ENCODE results near the gene DSE.
A peak's percentile ranks its signal among the peaks of the same experiment; 100 is the strongest.
"Not testable (repeated sequence)": the region's sequence is repeated elsewhere in the genome, so short reads cannot be mapped to it uniquely, and the experiment has no call there.

DSE gene

GRCh38 chr6:116370760-116371119 is at the start of gene DSE:
Gene DSE, plus strand, starts transcription at chr6:116370947. Its CDS starts 28,304 bp downstream, at chr6:116399251.
- peak; percentile 87 for DNase-seq (ENCODE audit: low spot score)

GRCh38 chr6:116321933-116322332 is 48.8 kb upstream of the DSE start:
- not testable (repeated sequence) for DNase-seq (ENCODE audit: low spot score)

DNA sequence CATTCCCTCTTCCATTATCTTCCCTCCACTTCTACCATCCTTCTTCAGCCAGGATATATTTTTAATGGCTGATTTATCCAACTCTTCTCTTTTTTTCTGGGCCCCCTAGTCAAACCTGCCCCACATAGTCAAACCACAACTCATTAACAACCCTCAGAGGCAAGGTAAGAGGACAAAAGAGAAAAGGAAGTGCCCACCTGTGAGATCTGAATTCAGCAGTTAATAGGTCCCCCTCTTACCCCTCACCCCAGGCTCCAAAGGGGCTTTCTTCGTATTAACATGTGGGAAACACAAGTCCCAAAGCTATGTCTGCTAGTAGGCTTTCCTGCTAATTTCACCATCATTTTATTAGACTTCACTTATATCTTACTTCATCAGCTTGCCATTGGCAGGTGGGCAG is 46.9 kb upstream of the DSE start:
- peak; percentile 34 for DNase-seq (ENCODE audit: low spot score)

DNA sequence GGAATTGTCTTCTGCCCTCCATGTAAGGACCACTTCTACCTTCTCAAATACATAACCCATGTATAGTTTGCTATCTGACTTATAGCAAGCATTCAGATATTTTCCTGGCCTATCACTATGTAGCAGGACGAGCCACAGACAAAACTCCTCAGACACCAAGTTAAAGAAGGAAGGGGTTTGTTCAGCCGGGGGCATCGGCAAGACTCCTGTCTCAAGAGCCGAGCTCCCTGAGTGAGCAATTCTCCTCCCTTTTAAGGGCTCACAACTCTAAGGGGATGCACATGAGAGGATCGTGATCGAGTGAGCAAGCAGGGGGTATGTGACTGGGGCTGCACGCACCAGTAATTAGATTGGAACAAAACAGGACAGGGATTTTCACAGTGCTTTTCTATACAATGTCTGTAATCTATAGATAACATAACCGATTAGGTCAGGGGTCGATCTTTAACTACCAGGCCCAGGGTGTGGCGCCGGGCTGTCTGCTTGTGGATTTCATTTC is 45.1 kb upstream of the DSE start:
- DNase-seq (ENCODE audit: low spot score) = not testable (repeated sequence)

- DNase-seq (ENCODE audit: low spot score) = no peak
These were observed 44.5 kb upstream of the DSE start for GRCh38 chr6:116326181-116326671.

DNA sequence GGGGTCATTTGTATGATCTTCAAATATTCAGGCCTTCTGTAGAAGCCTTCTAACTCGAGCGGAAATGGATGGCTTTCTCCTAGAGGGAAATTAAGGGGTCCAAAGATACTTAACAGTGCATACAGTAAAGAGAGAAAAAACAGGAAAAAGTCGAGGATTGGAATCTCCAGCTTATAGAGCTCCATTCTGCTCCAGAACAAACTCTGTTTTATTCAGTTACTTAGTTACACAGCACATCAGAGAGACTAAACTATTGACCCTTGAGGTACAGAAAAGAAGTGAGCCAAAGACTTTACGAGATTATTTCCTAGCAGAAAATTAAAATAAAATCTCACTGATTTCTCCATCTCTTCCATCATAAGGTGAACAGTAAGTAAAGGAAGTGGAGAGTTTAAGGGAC is 43.8 kb upstream of the DSE start:
- DNase-seq (ENCODE audit: low spot score) = no peak

GRCh38 chr6:116327803-116328527 is 42.8 kb upstream of the DSE start:
- peak; percentile 59 for DNase-seq (ENCODE audit: low spot score)

DNA sequence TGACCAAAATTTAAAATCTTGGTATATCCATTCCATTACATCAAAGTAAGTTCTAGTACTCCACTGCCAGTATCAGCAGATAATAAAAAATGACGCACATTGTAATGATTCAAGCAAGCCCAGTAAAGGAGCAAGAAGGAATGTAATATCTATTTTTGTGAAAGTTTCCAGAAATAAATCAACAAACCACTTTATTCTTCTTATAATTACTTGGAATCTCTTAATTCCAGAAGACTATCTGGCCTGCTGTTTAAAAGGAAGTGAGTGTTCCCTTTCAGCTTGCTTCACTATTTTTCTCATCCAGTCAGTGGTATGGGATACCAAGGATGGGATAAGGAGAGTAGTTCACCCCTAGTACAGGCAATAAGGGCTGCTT is 42.2 kb upstream of the DSE start:
- no peak for DNase-seq (ENCODE audit: low spot score)

DNA sequence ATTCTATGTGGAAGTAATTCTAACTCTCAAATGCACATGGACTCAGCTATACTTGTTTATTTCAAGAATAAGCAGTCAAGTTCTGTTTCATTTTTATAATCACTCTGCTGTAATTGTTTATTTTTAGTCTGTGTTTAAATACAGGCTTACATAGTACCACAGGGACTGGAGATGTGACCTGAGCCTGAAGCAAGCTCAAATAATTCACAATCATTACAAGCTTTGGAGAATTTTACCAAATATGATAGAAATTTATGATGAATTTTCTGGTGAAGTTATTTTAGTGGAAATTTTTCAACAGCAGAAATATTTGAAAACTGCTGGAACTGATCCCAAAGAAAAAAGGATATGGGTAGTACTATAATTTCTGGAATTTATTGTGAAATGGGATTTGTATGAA is 41.6 kb upstream of the DSE start:
- no peak for DNase-seq (ENCODE audit: low spot score)

GRCh38 chr6:116330511-116330910 is 40.2 kb upstream of the DSE start:
- no peak for DNase-seq (ENCODE audit: low spot score)

- no peak for DNase-seq (ENCODE audit: low spot score)
These were observed 38.7 kb upstream of the DSE start for GRCh38 chr6:116332096-116332495.

- DNase-seq (ENCODE audit: low spot score) = not testable (repeated sequence)
These were observed 35.9 kb upstream of the DSE start for GRCh38 chr6:116334638-116335409.

GRCh38 chr6:116335612-116336215 is 35.0 kb upstream of the DSE start:
- DNase-seq (ENCODE audit: low spot score) = no peak

DNA sequence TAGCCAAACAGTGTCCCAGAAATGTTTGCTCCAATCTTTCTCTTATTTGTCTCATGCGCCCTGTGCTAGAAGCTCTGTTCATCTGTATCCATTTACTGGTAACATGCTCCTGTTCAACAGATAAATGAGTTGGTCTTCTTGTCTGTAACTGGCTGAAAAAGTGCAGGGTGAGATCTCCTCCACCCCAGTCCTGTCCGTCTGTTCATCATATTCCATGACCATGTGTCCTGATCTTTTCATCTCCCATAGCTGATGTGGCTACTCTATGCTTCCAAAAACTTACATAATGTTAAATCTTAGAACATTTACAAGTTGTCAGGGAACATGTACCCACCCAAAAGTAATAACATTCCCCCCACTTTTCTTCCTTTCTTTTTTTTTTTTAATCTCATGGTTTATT is 31.8 kb upstream of the DSE start:
- DNase-seq (ENCODE audit: low spot score) = no peak

GRCh38 chr6:116340625-116341024 is 30.1 kb upstream of the DSE start:
- DNase-seq (ENCODE audit: low spot score) = not testable (repeated sequence)

GRCh38 chr6:116349216-116349615 is 21.5 kb upstream of the DSE start:
- no peak for DNase-seq (ENCODE audit: low spot score)

GRCh38 chr6:116351101-116351500 is 19.6 kb upstream of the DSE start:
- DNase-seq (ENCODE audit: low spot score) = no peak

- no peak for DNase-seq (ENCODE audit: low spot score)
These were observed 18.0 kb upstream of the DSE start for GRCh38 chr6:116352515-116353471.

DNA sequence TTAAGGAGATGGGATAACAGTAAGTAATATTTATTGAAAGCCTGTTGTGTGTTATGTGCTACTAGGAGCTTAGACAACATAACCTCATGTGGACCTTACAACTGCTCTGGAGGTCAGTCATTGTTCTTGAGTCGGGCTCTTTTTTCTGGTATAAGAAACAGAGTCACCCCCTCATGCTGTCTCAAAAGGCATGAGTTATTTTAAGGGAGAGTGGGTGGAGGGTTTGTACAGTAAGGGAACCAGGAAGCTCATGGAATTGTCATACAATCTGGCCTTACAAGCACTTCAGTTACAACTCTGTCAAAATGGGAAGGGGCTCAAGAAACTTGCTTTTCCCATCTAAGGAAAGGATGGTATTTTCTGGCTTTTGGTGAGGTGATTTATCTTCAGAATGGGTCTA is 16.5 kb upstream of the DSE start:
- DNase-seq (ENCODE audit: low spot score) = no peak

GRCh38 chr6:116355796-116356195 is 15.0 kb upstream of the DSE start:
- no peak for DNase-seq (ENCODE audit: low spot score)

DNA sequence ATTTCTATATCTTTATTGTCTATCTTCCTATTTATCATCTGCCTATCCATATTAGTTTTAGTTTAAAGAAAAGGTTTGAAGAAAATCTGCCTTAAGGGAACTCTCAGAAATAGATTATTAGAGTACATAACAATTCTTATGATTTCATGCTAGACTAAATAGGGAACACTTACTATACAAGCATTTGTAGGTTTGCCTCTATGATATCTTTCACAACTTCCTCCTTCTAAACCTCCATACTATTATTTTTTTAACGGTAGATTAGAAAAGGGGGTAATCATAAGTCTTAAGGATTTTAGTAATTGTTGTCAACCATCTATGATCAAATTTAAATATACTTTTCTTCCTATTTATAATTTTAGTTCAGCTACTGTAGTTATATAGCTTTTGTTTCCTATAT is 11.6 kb upstream of the DSE start:
- no peak for DNase-seq (ENCODE audit: low spot score)

GRCh38 chr6:116359835-116360234 is 10.9 kb upstream of the DSE start:
- DNase-seq (ENCODE audit: low spot score) = no peak
